GM23338 (cell line): ENCODE measurements around the gene EPM2AIP1. TPM values are rescaled to one million over a fixed set of nuclear protein-coding genes. Genes with fewer than 3 reads are reported as not detected.
"Not testable (repeated sequence)": the region's sequence is repeated elsewhere in the genome, so short reads cannot be mapped to it uniquely, and the experiment has no call there.

Experiments used
- ATAC-seq: fragments of 200-7000 bp; cut with Tn5 transposase; 3 replicates; pipeline ENCODE4 v1.9.1; 2020
- DNase-seq: peaks from one replicate; pipeline ENCODE4 v3.0.0-alpha.2; 2015; ENCODE audit warnings: low spot score
- H2AFZ ChIP-seq: fragments of 200-600 bp; sonication (generic); 2 replicates; pipeline ENCODE4 v1.8.0; 2016; ENCODE audit warnings: antibody characterized with exemption, mild to moderate bottlenecking, moderate library complexity
- H3F3A ChIP-seq: fragments of 200-600 bp; sonication (generic); replicated peaks from 2 replicates; pipeline ENCODE4 v1.8.0; 2017; ENCODE audit warnings: antibody characterized with exemption, mixed run types, low read depth
- H3K27ac ChIP-seq: fragments of 200-600 bp; sonication (generic); 2 replicates; pipeline ENCODE4 v1.6.1; 2016; ENCODE audit warnings: low read depth
- H3K27me3 ChIP-seq: fragments of 200-600 bp; sonication (generic); 2 replicates; pipeline ENCODE4 v1.8.0; 2016; ENCODE audit warnings: mild to moderate bottlenecking, mixed run types, moderate library complexity; ENCODE audit not compliant: insufficient read depth
- H3K36me3 ChIP-seq: fragments of 200-600 bp; sonication (generic); 2 replicates; pipeline ENCODE4 v1.8.0; 2016; ENCODE audit warnings: mild to moderate bottlenecking; ENCODE audit not compliant: insufficient read depth
- H3K4me1 ChIP-seq: fragments of 200-600 bp; sonication (generic); 2 replicates; pipeline ENCODE4 v1.8.0; 2016; ENCODE audit warnings: mild to moderate bottlenecking, moderate library complexity; ENCODE audit not compliant: insufficient read depth
- H3K4me2 ChIP-seq: fragments of 200-600 bp; sonication (generic); 2 replicates; pipeline ENCODE4 v1.7.1; 2017; ENCODE audit warnings: mixed run types
- H3K4me3 ChIP-seq: fragments of 200-600 bp; sonication (generic); 2 replicates; pipeline ENCODE4 v1.6.1; 2016; ENCODE audit warnings: mixed run types
- H3K79me2 ChIP-seq: fragments of 200-600 bp; sonication (generic); replicated peaks from 2 replicates; pipeline ENCODE4 v1.8.0; 2017; ENCODE audit warnings: mild to moderate bottlenecking; ENCODE audit not compliant: insufficient read depth
- H3K9me2 ChIP-seq: fragments of 200-600 bp; sonication (generic); 2 replicates; pipeline ENCODE4 v1.8.0; 2017; ENCODE audit not compliant: insufficient read depth
- H4K20me1 ChIP-seq: fragments of 200-600 bp; sonication (generic); replicated peaks from 2 replicates; pipeline ENCODE4 v1.8.0; 2017; ENCODE audit warnings: mild to moderate bottlenecking; ENCODE audit not compliant: insufficient read depth
- H3K27ac Mint-ChIP-seq: 2 replicates; pipeline ENCODE4 v1.8.0; 2020; ENCODE audit warnings: inconsistent platforms, mild to moderate bottlenecking, moderate library complexity, mixed read lengths
- H3K27me3 Mint-ChIP-seq: 3 replicates; pipeline ENCODE4 v1.8.0; 2022; ENCODE audit warnings: low read depth, mild to moderate bottlenecking, moderate library complexity, mixed read lengths, inconsistent platforms; ENCODE audit not compliant: insufficient read depth, poor library complexity
- H3K36me3 Mint-ChIP-seq: 3 replicates; pipeline ENCODE4 v1.8.0; 2021; ENCODE audit warnings: low read depth, mild to moderate bottlenecking, inconsistent platforms, moderate library complexity, mixed read lengths
- H3K4me1 Mint-ChIP-seq: 3 replicates; pipeline ENCODE4 v1.8.0; 2020; ENCODE audit warnings: mild to moderate bottlenecking, inconsistent platforms, mixed read lengths
- H3K4me3 Mint-ChIP-seq: 3 replicates; pipeline ENCODE4 v1.8.0; 2021; ENCODE audit warnings: moderate library complexity, mild to moderate bottlenecking, inconsistent platforms, mixed read lengths
- H3K9me3 Mint-ChIP-seq: 3 replicates; pipeline ENCODE4 v1.8.0; 2020; ENCODE audit warnings: moderate library complexity, mild to moderate bottlenecking, inconsistent platforms, mixed read lengths
- CREB1 ChIP-seq: fragments of 250-450 bp; sonication (Bioruptor Pico); IDR thresholded peaks from 2 replicates; pipeline ENCODE4 v1.5.0; 2020; ENCODE audit warnings: low read depth, mild to moderate bottlenecking, moderate library complexity
- CTCF ChIP-seq, 2 experiments: fragments of 200-600 bp in 1 of 2; sonication (generic) in 1 of 2; conservative IDR thresholded peaks; 2 replicates each; pipeline versions ENCODE4 v1.5.1 to v1.6.1; 2016 to 2017; ENCODE audit warnings: antibody characterized with exemption in 2 of 2, low read depth in 2 of 2, mild to moderate bottlenecking in 2 of 2, moderate library complexity in 1 of 2
- EZH2 ChIP-seq: fragments of 200-600 bp; sonication (generic); IDR thresholded peaks from one replicate; pipeline ENCODE4 v1.8.0; 2017; ENCODE audit warnings: antibody characterized with exemption, mild to moderate bottlenecking, low read depth; ENCODE audit not compliant: unreplicated experiment
- EZH2phosphoT487 ChIP-seq: fragments of 200-600 bp; sonication (generic); IDR thresholded peaks from one replicate; pipeline ENCODE4 v1.8.1; 2018; ENCODE audit warnings: antibody characterized with exemption; ENCODE audit not compliant: unreplicated experiment
- JUNB ChIP-seq: IDR thresholded peaks from one replicate; pipeline ENCODE4 v1.6.1; 2016; ENCODE audit warnings: antibody characterized with exemption; ENCODE audit not compliant: unreplicated experiment
- NANOG ChIP-seq: IDR thresholded peaks from 2 replicates; pipeline ENCODE4 v1.6.1; 2016; ENCODE audit warnings: antibody characterized with exemption, borderline replicate concordance
- POLR2AphosphoS5 ChIP-seq: IDR thresholded peaks from 2 replicates; pipeline ENCODE4 v1.6.1; 2016; ENCODE audit warnings: antibody characterized with exemption, low read depth
- STAT1 ChIP-seq: IDR thresholded peaks from one replicate; pipeline ENCODE4 v1.6.1; 2016; ENCODE audit warnings: antibody characterized with exemption; ENCODE audit not compliant: unreplicated experiment
- ZNF114 ChIP-seq: fragments of 250-450 bp; sonication (Bioruptor Pico); IDR thresholded peaks from 2 replicates; pipeline ENCODE4 v1.5.0; 2020; ENCODE audit warnings: mild to moderate bottlenecking, moderate library complexity
- ZNF331 ChIP-seq: fragments of 250-450 bp; sonication (Bioruptor Pico); IDR thresholded peaks from 2 replicates; pipeline ENCODE4 v1.5.0; 2020; ENCODE audit warnings: low read depth, mild to moderate bottlenecking, moderate library complexity
- polyA plus RNA-seq: library from polyadenylated mRNA; unstranded; fragments of >200 nt; fragmentation: Nextera tagmentation; extraction: Ambion mirVana; gene quantifications from 2 replicates; pipeline ENCODE4 v1.2.1, GENCODE V29; 2016
- total RNA-seq: library from RNA; depleted of rRNA; stranded (reverse); fragments of >200 nt; shearing (Covaris generic); gene quantifications from 2 replicates; pipeline ENCODE4 v1.2.3, GENCODE V29; 2014

The EPM2AIP1 gene
- total and polyA plus RNA-seq, 2 experiments from 2014 or later: 7.2 to 10.6 TPM

GRCh38 chr3:36965440-36965839, 27.5 kb downstream of the EPM2AIP1 start (continued):
- TF ChIP-seq EZH2phosphoT487 (no peak), ZNF331 (CRISPR knock-in tag) (no peak), STAT1 (no peak), JUNB (no peak), POLR2AphosphoS5 (no peak), NANOG (no peak), EZH2 (no peak), ZNF114 (CRISPR knock-in tag) (no peak)

- H3K4me1 ChIP-seq: peaks cover 15% of the 10 kb centered on the region
- 0 out of 2 replicates have a peak overlapping the region, but pooled peaks have one; percentile 23 for H2AFZ ChIP-seq
- H3K4me1 Mint-ChIP-seq: peaks cover 25% of the 10 kb centered on the region
- H3K9me2 ChIP-seq: no peaks in the 10 kb centered on the region
- H3K27ac ChIP-seq: 0 out of 2 replicates have a peak overlapping the region, but pooled peaks have one; percentile 12
- no peaks in the 10 kb centered on the region for H3F3A ChIP-seq
- no peaks in the 10 kb centered on the region for H3K9me3 Mint-ChIP-seq
- H3K27me3 Mint-ChIP-seq: peaks cover 5% of the 10 kb centered on the region
- H3K4me3 ChIP-seq: no peak overlapping the region
- H3K27ac Mint-ChIP-seq: peak overlapping the region; percentile 57; the same call in 1 of the 2 replicates
- no peak for TF ChIP-seq CTCF (conservative IDR thresholded peaks at IDR 0.05; ENCODE audit: low read depth in 2 of 2)
- no peak overlapping the region for H3K4me3 Mint-ChIP-seq
- H4K20me1 ChIP-seq: no peaks in the 10 kb centered on the region
- DNase-seq (no peak), ATAC-seq (no peak)
- H3K79me2 ChIP-seq: no peaks in the 10 kb centered on the region
- no peaks in the 10 kb centered on the region for H3K36me3 Mint-ChIP-seq
- peak overlapping the region; percentile 47; the same call in 1 of the 2 replicates for H3K4me2 ChIP-seq
- no peaks in the 10 kb centered on the region for H3K27me3 ChIP-seq
- H3K36me3 ChIP-seq: no peaks in the 10 kb centered on the region
Measured at GRCh38 chr3:36964817-36965216, 28.1 kb downstream of the EPM2AIP1 start.

GRCh38 chr3:36964331-36964730, 28.6 kb downstream of the EPM2AIP1 start:
- Histone ChIP-seq H3K9me2 (no peaks in the 10 kb centered on the region), H3K79me2 (no peaks in the 10 kb centered on the region), H3K27me3 (no peaks in the 10 kb centered on the region), H2AFZ (no peak overlapping the region), H3F3A (no peaks in the 10 kb centered on the region), H3K27ac (no peak overlapping the region), H3K36me3 (no peaks in the 10 kb centered on the region), H3K4me3 (no peak overlapping the region), H4K20me1 (no peaks in the 10 kb centered on the region), H3K4me1 (peaks cover 13% of the 10 kb centered on the region), H3K4me2 (no peak overlapping the region)
- peaks cover 4% of the 10 kb centered on the region for H3K27me3 Mint-ChIP-seq
- ATAC-seq (no peak), DNase-seq (no peak)
- H3K9me3 Mint-ChIP-seq: no peaks in the 10 kb centered on the region
- peaks cover 20% of the 10 kb centered on the region for H3K4me1 Mint-ChIP-seq
- H3K4me3 Mint-ChIP-seq: no peak overlapping the region
- H3K27ac Mint-ChIP-seq: no peak overlapping the region
- no peaks in the 10 kb centered on the region for H3K36me3 Mint-ChIP-seq
- no peak for TF ChIP-seq STAT1
- no peak for TF ChIP-seq POLR2AphosphoS5
- TF ChIP-seq CTCF (conservative IDR thresholded peaks at IDR 0.05; ENCODE audit: low read depth in 2 of 2): no peak
- TF ChIP-seq CREB1: no peak
- TF ChIP-seq EZH2: no peak
- TF ChIP-seq NANOG: no peak

- not testable (repeated sequence) for H3K27ac ChIP-seq, H3K4me3 ChIP-seq, H3K36me3 ChIP-seq, H3K9me2 ChIP-seq, H2AFZ ChIP-seq, H3K27ac Mint-ChIP-seq, H3K4me2 ChIP-seq, H3K36me3 Mint-ChIP-seq, H4K20me1 ChIP-seq, H3F3A ChIP-seq, H3K4me3 Mint-ChIP-seq, H3K9me3 Mint-ChIP-seq, DNase-seq, H3K27me3 Mint-ChIP-seq, H3K79me2 ChIP-seq, H3K27me3 ChIP-seq, ATAC-seq
- peaks cover 19% of the 10 kb centered on the region for H3K4me1 Mint-ChIP-seq
- H3K4me1 ChIP-seq: peaks cover 13% of the 10 kb centered on the region
Measured at GRCh38 chr3:36963008-36963407, 29.9 kb downstream of the EPM2AIP1 start.
